HG03139 (cell line): ENCODE measurements around the gene TMEM184B.
A peak's percentile ranks its signal among the peaks of the same experiment; 100 is the strongest.

Experiments
- ATAC-seq: cut with Tn5 transposase; IDR thresholded peaks from one replicate; pipeline ENCODE4 v1.9.1; 2021; ENCODE audit not compliant: unreplicated experiment

TMEM184B gene

GRCh38 chr22:38207898-38208432, 64.8 kb downstream of the TMEM184B start:
- ATAC-seq, result no peak

GRCh38 chr22:38205261-38206128, 67.3 kb downstream of the TMEM184B start:
- no peak for ATAC-seq

GRCh38 chr22:38204784-38205183, 68.0 kb downstream of the TMEM184B start:
- ATAC-seq, result peak; percentile 34

GRCh38 chr22:38203855-38204514, 68.8 kb downstream of the TMEM184B start:
- ATAC-seq, result no peak

GRCh38 chr22:38203090-38203810, 69.6 kb downstream of the TMEM184B start:
- ATAC-seq, result no peak

- ATAC-seq, result no peak
These were observed 70.2 kb downstream of the TMEM184B start for GRCh38 chr22:38202437-38203089.

GRCh38 chr22:38201711-38202436, 70.9 kb downstream of the TMEM184B start, which contains the start of gene MAFF:
Gene MAFF, plus strand, starts transcription at chr22:38201994. Its CDS starts 11,860 bp downstream, at chr22:38213854.
- ATAC-seq, result no peak

GRCh38 chr22:38201371-38201710, 71.5 kb downstream of the TMEM184B start:
- ATAC-seq, result no peak

GRCh38 chr22:38199826-38200559, 72.8 kb downstream of the TMEM184B start:
- no peak for ATAC-seq

GRCh38 chr22:38196791-38197419, 75.9 kb downstream of the TMEM184B start:
- ATAC-seq, result no peak

- ATAC-seq, result no peak
These were observed 79.2 kb downstream of the TMEM184B start for GRCh38 chr22:38193580-38193979.

- ATAC-seq, result no peak
These were observed 80.3 kb downstream of the TMEM184B start for GRCh38 chr22:38192475-38192863.

- no peak for ATAC-seq
These were observed 80.9 kb downstream of the TMEM184B start for GRCh38 chr22:38191731-38192474.

- ATAC-seq, result no peak
These were observed 81.8 kb downstream of the TMEM184B start for GRCh38 chr22:38191055-38191454.

- ATAC-seq, result no peak
These were observed 82.2 kb downstream of the TMEM184B start for GRCh38 chr22:38190581-38190980.

- no peak for ATAC-seq
These were observed 83.7 kb downstream of the TMEM184B start for GRCh38 chr22:38189104-38189503.

GRCh38 chr22:38187413-38188212, 85.2 kb downstream of the TMEM184B start:
- no peak for ATAC-seq

- ATAC-seq, result no peak
These were observed 86.4 kb downstream of the TMEM184B start for GRCh38 chr22:38186429-38186828.
